PC-9 (cell line): Measurements from ENCODE around the gene BCAS3. TPM values are rescaled to one million over a fixed set of nuclear protein-coding genes. Genes with fewer than 3 reads are reported as not detected.

Experiments used
- BruUV-seq: library from RNA; stranded (reverse); fragments of 400-500 nt; replicated peaks from 2 replicates; lab custom pipeline; 2021; lab: Mats Ljungman, UMichigan
- CTCF ChIA-PET: fragments of 300-600 bp; sonication (Branson Sonifier 250); formaldehyde crosslinking; loops from one replicate; lab custom pipeline; 2022; ENCODE audit warnings: antibody characterized with exemption; lab: Charles Lee
- POLR2A ChIA-PET: fragments of 300-600 bp; sonication (Branson Sonifier 250); formaldehyde crosslinking; loops from one replicate; lab custom pipeline; 2022; ENCODE audit warnings: antibody characterized with exemption; ENCODE audit not compliant: unreplicated experiment; lab: Charles Lee
- DNase-seq, 2 experiments: peaks; one replicate each; pipeline versions ENCODE4 v3.0.0 to v3.0.0-alpha.2; 2015 to 2022; ENCODE audit warnings: mixed read lengths in 1 of 2
- H2AFZ ChIP-seq: fragments of 200-600 bp; sonication (generic); 2 replicates; pipeline ENCODE4 v1.8.1; 2017; ENCODE audit warnings: antibody characterized with exemption
- H3F3A ChIP-seq: fragments of 200-600 bp; sonication (generic); 2 replicates; pipeline ENCODE4 v1.8.1; 2017; ENCODE audit warnings: antibody characterized with exemption, mild to moderate bottlenecking, low read depth; ENCODE audit not compliant: insufficient read depth
- H3K27ac ChIP-seq: fragments of 200-600 bp; sonication (generic); 2 replicates; pipeline ENCODE4 v1.6.1; 2016; ENCODE audit warnings: mixed run types
- H3K27me3 ChIP-seq: fragments of 200-600 bp; sonication (generic); 2 replicates; pipeline ENCODE4 v1.6.1; 2016; ENCODE audit warnings: low read depth, mixed run types; ENCODE audit not compliant: insufficient read depth
- H3K36me3 ChIP-seq: fragments of 200-600 bp; sonication (generic); 2 replicates; pipeline ENCODE4 v1.6.1; 2016; ENCODE audit warnings: low read depth, mixed run types
- H3K4me1 ChIP-seq: fragments of 200-600 bp; sonication (generic); replicated peaks from 2 replicates; pipeline ENCODE4 v1.6.1; 2016; ENCODE audit warnings: mixed run types; ENCODE audit not compliant: insufficient read depth
- H3K4me2 ChIP-seq: fragments of 200-600 bp; sonication (generic); 2 replicates; pipeline ENCODE4 v1.6.1; 2017; ENCODE audit warnings: mixed run types
- H3K4me3 ChIP-seq: fragments of 200-600 bp; sonication (generic); 2 replicates; pipeline ENCODE4 v1.6.1; 2016; ENCODE audit warnings: mixed run types
- H3K79me2 ChIP-seq: fragments of 200-600 bp; sonication (generic); 2 replicates; pipeline ENCODE4 v1.6.1; 2017; ENCODE audit warnings: low read depth, mixed run types
- H3K9me2 ChIP-seq: fragments of 200-600 bp; sonication (generic); 2 replicates; pipeline ENCODE4 v1.8.1; 2017; ENCODE audit warnings: mild to moderate bottlenecking; ENCODE audit not compliant: insufficient read depth
- H3K9me3 ChIP-seq: fragments of 200-600 bp; sonication (generic); 2 replicates; pipeline ENCODE4 v1.8.1; 2016; ENCODE audit warnings: low read depth; ENCODE audit not compliant: insufficient read depth
- H4K20me1 ChIP-seq: fragments of 200-600 bp; sonication (generic); 2 replicates; pipeline ENCODE4 v1.8.1; 2017; ENCODE audit not compliant: insufficient read depth
- EZH2 ChIP-seq: fragments of 200-600 bp; sonication (generic); IDR thresholded peaks from 2 replicates; pipeline ENCODE4 v1.8.0; 2017; ENCODE audit warnings: antibody characterized with exemption, low read depth
- intact Hi-C: fragments of 100-400 bp; cut with micrococcal nuclease; formaldehyde crosslinking; loops from one replicate; pipeline ENCODE4 v1.10.0; 2022; ENCODE audit not compliant: unreplicated experiment
- total RNA-seq: library from RNA; stranded (reverse); gene quantifications from 2 replicates; pipeline ENCODE4 v1.2.3, GENCODE V29; 2021
- TF ChIP-seq, protein P1 (sequence below): fragments of 200-600 bp; sonication (generic); conservative IDR thresholded peaks from 2 replicates; pipeline ENCODE4 v1.6.1; 2017; ENCODE audit warnings: mixed run types, antibody characterized with exemption, mild to moderate bottlenecking, moderate library complexity

The BCAS3 gene
- total RNA-seq, 1 experiment from 2014 or later, result 26.0 TPM

DNA sequence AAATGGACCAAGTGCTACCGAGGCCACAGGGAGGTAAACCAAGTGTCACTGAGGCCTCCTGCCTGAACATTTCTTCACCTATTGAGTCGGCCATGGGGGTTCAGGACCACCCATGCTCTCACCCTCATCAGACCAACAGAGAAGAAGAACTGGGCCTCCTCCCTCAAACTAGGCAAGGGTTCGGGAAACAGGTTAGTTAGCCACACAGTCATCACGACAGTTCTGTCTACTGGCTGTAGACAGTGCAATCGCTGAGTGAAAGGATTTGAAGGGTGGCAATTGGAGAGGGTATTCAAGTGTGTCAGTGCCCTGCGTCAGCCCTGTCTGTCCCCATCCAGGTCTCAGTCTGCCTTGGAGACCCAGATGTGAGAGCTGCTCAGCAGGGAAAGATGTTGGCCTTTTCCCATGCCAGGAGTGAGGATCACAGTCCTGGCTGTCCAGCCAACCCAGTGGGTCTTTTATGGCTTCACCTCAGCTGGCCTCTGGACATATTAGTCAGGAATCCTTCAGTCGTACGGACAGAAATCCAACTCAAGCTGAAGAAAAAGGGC lies 741.9 kb downstream of the BCAS3 start:
- ChIA-PET CTCF (no interaction called here), POLR2A (no interaction called here)
- no peaks in the 10 kb centered on the region for H4K20me1 ChIP-seq
- H3K79me2 ChIP-seq, result no peaks in the 10 kb centered on the region
- DNase-seq, result no peak
- no peak overlapping the region for H3K27ac ChIP-seq
- no peaks in the 10 kb centered on the region for H3K9me2 ChIP-seq
- intact Hi-C loops, result no loop called here
- H3K4me3 ChIP-seq, result no peak overlapping the region
- H3F3A ChIP-seq, result 0 out of 2 replicates have a peak, but pooled peaks cover 5% of the 10 kb centered on the region
- no peaks in the 10 kb centered on the region for H3K9me3 ChIP-seq
- no peaks in the 10 kb centered on the region for H3K36me3 ChIP-seq
- no peaks in the 10 kb centered on the region for H3K27me3 ChIP-seq
- H3K4me1 ChIP-seq, result no peaks in the 10 kb centered on the region
- H3K4me2 ChIP-seq, result no peak overlapping the region
- no peak overlapping the region for H2AFZ ChIP-seq
- TF ChIP-seq, protein P1, sequence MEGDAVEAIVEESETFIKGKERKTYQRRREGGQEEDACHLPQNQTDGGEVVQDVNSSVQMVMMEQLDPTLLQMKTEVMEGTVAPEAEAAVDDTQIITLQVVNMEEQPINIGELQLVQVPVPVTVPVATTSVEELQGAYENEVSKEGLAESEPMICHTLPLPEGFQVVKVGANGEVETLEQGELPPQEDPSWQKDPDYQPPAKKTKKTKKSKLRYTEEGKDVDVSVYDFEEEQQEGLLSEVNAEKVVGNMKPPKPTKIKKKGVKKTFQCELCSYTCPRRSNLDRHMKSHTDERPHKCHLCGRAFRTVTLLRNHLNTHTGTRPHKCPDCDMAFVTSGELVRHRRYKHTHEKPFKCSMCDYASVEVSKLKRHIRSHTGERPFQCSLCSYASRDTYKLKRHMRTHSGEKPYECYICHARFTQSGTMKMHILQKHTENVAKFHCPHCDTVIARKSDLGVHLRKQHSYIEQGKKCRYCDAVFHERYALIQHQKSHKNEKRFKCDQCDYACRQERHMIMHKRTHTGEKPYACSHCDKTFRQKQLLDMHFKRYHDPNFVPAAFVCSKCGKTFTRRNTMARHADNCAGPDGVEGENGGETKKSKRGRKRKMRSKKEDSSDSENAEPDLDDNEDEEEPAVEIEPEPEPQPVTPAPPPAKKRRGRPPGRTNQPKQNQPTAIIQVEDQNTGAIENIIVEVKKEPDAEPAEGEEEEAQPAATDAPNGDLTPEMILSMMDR, result no peak
- no peak for TF ChIP-seq EZH2
- BruUV-seq, result no TSS peak

DNA sequence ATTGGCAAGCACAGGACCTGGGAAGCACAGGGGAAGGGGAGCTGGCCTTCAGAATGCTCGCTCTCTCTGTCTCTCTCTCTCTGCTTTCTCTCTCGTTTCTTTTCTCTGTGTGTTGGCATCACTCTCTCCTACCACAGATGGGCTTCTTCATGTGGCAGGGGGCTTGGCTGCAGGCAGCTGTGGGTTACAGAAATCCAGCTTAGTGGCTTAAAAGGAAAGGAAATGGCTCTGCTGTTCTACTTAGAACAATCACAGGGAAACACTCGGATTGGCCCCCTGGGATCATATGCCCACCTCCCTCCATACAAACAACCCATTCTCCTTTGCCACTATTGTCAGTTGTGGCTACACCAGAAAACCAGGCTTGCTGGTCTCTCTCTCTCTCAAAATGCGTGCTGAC lies 742.4 kb downstream of the BCAS3 start:
- H3K9me3 ChIP-seq, result no peaks in the 10 kb centered on the region
- ChIA-PET POLR2A (no interaction called here), CTCF (interaction anchor here (0.6 kb wide), 1 partner anchor 149 kb away, joined by 5 read pairs; no protein-coding TSS in a partner anchor)
- no peaks in the 10 kb centered on the region for H3K27me3 ChIP-seq
- 0 out of 2 replicates have a peak, but pooled peaks cover 5% of the 10 kb centered on the region for H3F3A ChIP-seq
- BruUV-seq, result no TSS peak
- no peaks in the 10 kb centered on the region for H4K20me1 ChIP-seq
- no peaks in the 10 kb centered on the region for H3K79me2 ChIP-seq
- no peak overlapping the region for H3K27ac ChIP-seq
- DNase-seq, result no peak
- H3K4me1 ChIP-seq, result no peaks in the 10 kb centered on the region
- TF ChIP-seq EZH2, result no peak
- TF ChIP-seq, protein P1, result no peak
- intact Hi-C loops, result no loop called here
- no peaks in the 10 kb centered on the region for H3K36me3 ChIP-seq
- H3K4me2 ChIP-seq, result no peak overlapping the region
- H2AFZ ChIP-seq, result no peak overlapping the region
- H3K9me2 ChIP-seq, result no peaks in the 10 kb centered on the region
- H3K4me3 ChIP-seq, result no peak overlapping the region

DNA sequence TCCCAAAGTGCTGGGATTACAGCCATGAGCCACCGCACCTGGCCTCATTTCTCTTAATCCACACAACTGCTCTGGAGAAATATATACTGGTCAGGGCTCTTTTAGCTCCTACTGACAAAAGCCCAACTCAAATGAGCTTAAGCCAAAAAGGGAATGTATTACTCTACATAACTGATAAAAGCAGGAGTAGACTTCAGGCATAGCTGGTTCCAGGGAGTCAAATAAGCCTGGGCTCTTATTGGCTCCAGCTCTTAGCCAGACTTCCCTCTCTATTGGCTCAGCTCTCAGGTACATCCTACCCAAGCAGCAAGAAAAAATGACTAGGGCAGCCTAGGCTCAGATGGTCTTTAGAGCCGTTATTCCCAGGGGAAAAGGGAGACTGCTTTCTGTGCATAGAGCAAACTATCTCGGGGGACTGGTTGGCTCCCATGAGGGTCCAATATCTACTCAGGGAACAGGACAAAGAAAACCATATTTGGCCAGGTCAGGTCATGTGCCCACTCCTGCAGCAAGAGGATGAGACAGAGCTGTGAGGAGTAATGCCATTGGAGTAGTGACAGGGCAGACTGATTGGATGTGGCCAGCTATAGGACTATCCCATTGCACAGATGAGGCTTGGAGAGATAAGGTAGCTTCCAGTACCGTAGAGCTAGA lies 743.2 kb downstream of the BCAS3 start:
- no peak for DNase-seq
- Histone ChIP-seq H3F3A (0 out of 2 replicates have a peak, but pooled peaks cover 5% of the 10 kb centered on the region), H3K4me2 (no peak overlapping the region), H3K9me3 (no peaks in the 10 kb centered on the region), H3K4me3 (no peak overlapping the region), H4K20me1 (no peaks in the 10 kb centered on the region), H3K27ac (no peak overlapping the region), H3K9me2 (no peaks in the 10 kb centered on the region), H3K79me2 (no peaks in the 10 kb centered on the region), H2AFZ (no peak overlapping the region), H3K36me3 (no peaks in the 10 kb centered on the region), H3K4me1 (no peaks in the 10 kb centered on the region), H3K27me3 (no peaks in the 10 kb centered on the region)
- ChIA-PET CTCF (no interaction called here), POLR2A (interaction anchor here (0.6 kb wide), 1 partner anchor 567 kb away, joined by 5 read pairs; no protein-coding TSS in a partner anchor)
- TF ChIP-seq, protein P1, result no peak
- no peak for TF ChIP-seq EZH2
- no TSS peak for BruUV-seq
- intact Hi-C loops, result no loop called here
